Natural killer cell (primary cell): Measurements from ENCODE around the gene ADAM10. TPM values are rescaled to one million over a fixed set of nuclear protein-coding genes. Genes with fewer than 3 reads are reported as not detected.

Experiments used
- ATAC-seq, 3 donors: fragments of 150-1000 bp in 2 of 3; fragments of 200-7000 bp in 1 of 3; cut with Tn5 transposase; 1 replicate in 1 of 3; 2 replicates in 2 of 3; pipeline ENCODE4 v1.10.0; 2021; ENCODE audit warnings: mild to moderate bottlenecking in 2 of 3, moderate library complexity in 2 of 3
- DNase-seq, 2 donors: peaks; one replicate each; pipeline versions ENCODE4 v3.0.0 to v3.0.0-alpha.2; 2013 to 2021; ENCODE audit warnings: mixed read lengths in 1 of 2
- H3K27ac ChIP-seq: one replicate; pipeline ENCODE4 v1.5.1; 2013; ENCODE audit warnings: mild to moderate bottlenecking, low read length
- H3K27me3 ChIP-seq: one replicate; pipeline ENCODE4 v1.6.1; 2013; ENCODE audit warnings: low read length; ENCODE audit not compliant: control insufficient read depth, insufficient read depth
- H3K36me3 ChIP-seq: one replicate; pipeline ENCODE4 v1.6.1; 2013; ENCODE audit warnings: low read length; ENCODE audit not compliant: control insufficient read depth, insufficient read depth
- H3K4me1 ChIP-seq: one replicate; pipeline ENCODE4 v1.6.1; 2013; ENCODE audit warnings: low read length; ENCODE audit not compliant: control insufficient read depth, insufficient read depth
- H3K4me3 ChIP-seq: one replicate; pipeline ENCODE4 v1.5.1; 2013; ENCODE audit warnings: low read length
- H3K9me3 ChIP-seq: one replicate; pipeline ENCODE4 v1.6.1; 2013; ENCODE audit warnings: low read length; ENCODE audit not compliant: control insufficient read depth, insufficient read depth
- H3K27ac Mint-ChIP-seq, 2 donors: one replicate each; pipeline ENCODE4 v1.8.0; 2022; ENCODE audit warnings: mild to moderate bottlenecking in 2 of 2, mixed read lengths in 2 of 2, moderate library complexity in 1 of 2
- H3K27me3 Mint-ChIP-seq, 2 donors: one replicate each; pipeline ENCODE4 v1.8.0; 2022; ENCODE audit warnings: low read depth in 2 of 2, mixed read lengths in 2 of 2
- H3K36me3 Mint-ChIP-seq: one replicate; pipeline ENCODE4 v1.8.0; 2022; ENCODE audit warnings: mixed read lengths
- H3K4me1 Mint-ChIP-seq, 2 donors: one replicate each; pipeline ENCODE4 v1.8.0; 2022; ENCODE audit warnings: mixed read lengths in 2 of 2
- H3K4me3 Mint-ChIP-seq: one replicate; pipeline ENCODE4 v1.8.0; 2022; ENCODE audit warnings: mild to moderate bottlenecking, moderate library complexity, mixed read lengths
- H3K9me3 Mint-ChIP-seq, 2 donors: one replicate each; pipeline ENCODE4 v1.8.0; 2022; ENCODE audit warnings: mixed read lengths in 2 of 2
- CTCF ChIP-seq: fragments of 200-600 bp; IDR thresholded peaks from one replicate; pipeline ENCODE4 v1.8.0; 2022; ENCODE audit warnings: antibody characterized with exemption
- WGBS: methylation state at CpG from one replicate; pipeline ENCODE4 v1.1.7; 2013; ENCODE audit warnings: missing lambda C conversion rate; ENCODE audit not compliant: insufficient coverage; 5-methylcytosine and 5-hydroxymethylcytosine counted together
- intact Hi-C: fragments of 100-400 bp; cut with micrococcal nuclease; formaldehyde crosslinking; loops from one replicate; pipeline ENCODE4 v1.14.2; 2022
- total RNA-seq, 4 donors: library from RNA; stranded (reverse); fragments of 120-200 nt in 1 of 4; gene quantifications; one replicate each; pipeline versions ENCODE4 v1.2.3 to v1.2.4, GENCODE V29; 2013 to 2022

Gene ADAM10
- total RNA-seq, 3 donors from 2014 or later (not counting 1 experiment from before 2014, with no cell fraction given): 223 to 297 (median 259) TPM

- Histone ChIP-seq H3K9me3 (no peaks in the 10 kb centered on the region), H3K36me3 (no peaks in the 10 kb centered on the region), H3K27ac (no peak overlapping the region), H3K4me1 (peaks cover 23% of the 10 kb centered on the region), H3K27me3 (no peaks in the 10 kb centered on the region), H3K4me3 (no peak overlapping the region)
- no peak for TF ChIP-seq CTCF
- Mint-ChIP-seq H3K4me3 (no peak overlapping the region), H3K9me3 (no peaks in the 10 kb centered on the region), H3K36me3 (no peaks in the 10 kb centered on the region), H3K27me3 (peaks cover 10 to 15% of the 10 kb centered on the region in 2 donors), H3K27ac (no peak overlapping the region), H3K4me1 (peaks cover 29 to 38% of the 10 kb centered on the region in 2 donors)
- 100% methylated on average over 2 of the region's 3 CpGs for WGBS
- no peak for ATAC-seq
- intact Hi-C loops: loop anchor here (10.0 kb wide), 1 partner anchor 82 kb away; no protein-coding TSS in a partner anchor
- DNase-seq: no peak
Observed at GRCh38 chr15:58556541-58556940, 193.0 kb downstream of the ADAM10 start.

- Histone ChIP-seq H3K4me3 (no peak overlapping the region), H3K36me3 (no peaks in the 10 kb centered on the region), H3K27me3 (no peaks in the 10 kb centered on the region), H3K9me3 (no peaks in the 10 kb centered on the region), H3K4me1 (peaks cover 28% of the 10 kb centered on the region), H3K27ac (no peak overlapping the region)
- H3K4me3 Mint-ChIP-seq: no peak overlapping the region
- no peak for ATAC-seq
- peaks cover 34 to 43% of the 10 kb centered on the region in 2 donors for H3K4me1 Mint-ChIP-seq
- DNase-seq: no peak
- no peaks in the 10 kb centered on the region for H3K36me3 Mint-ChIP-seq
- TF ChIP-seq CTCF: no peak
- no peak overlapping the region for H3K27ac Mint-ChIP-seq
- H3K9me3 Mint-ChIP-seq: no peaks in the 10 kb centered on the region
- H3K27me3 Mint-ChIP-seq: peaks cover 10 to 15% of the 10 kb centered on the region in 2 donors
- WGBS: 77% methylated on average over 2 of the region's 2 CpGs
- intact Hi-C loops: loop anchor here (10.0 kb wide), 1 partner anchor 81 kb away; no protein-coding TSS in a partner anchor
Observed at GRCh38 chr15:58556028-58556361, 193.5 kb downstream of the ADAM10 start.

GRCh38 chr15:58555162-58556027 is 194.1 kb downstream of the ADAM10 start:
- Mint-ChIP-seq H3K27ac (no peak overlapping the region), H3K4me3 (no peak overlapping the region), H3K36me3 (no peaks in the 10 kb centered on the region), H3K27me3 (peaks cover 10 to 15% of the 10 kb centered on the region in 2 donors), H3K9me3 (no peaks in the 10 kb centered on the region), H3K4me1 (peaks cover 39 to 47% of the 10 kb centered on the region in 2 donors)
- Histone ChIP-seq H3K9me3 (no peaks in the 10 kb centered on the region), H3K4me1 (peaks cover 33% of the 10 kb centered on the region), H3K36me3 (no peaks in the 10 kb centered on the region), H3K4me3 (no peak overlapping the region), H3K27me3 (no peaks in the 10 kb centered on the region), H3K27ac (no peak overlapping the region)
- no peak for DNase-seq
- intact Hi-C loops: loop anchor here (10.0 kb wide), 1 partner anchor 81 kb away; no protein-coding TSS in a partner anchor
- ATAC-seq: no peak
- no peak for TF ChIP-seq CTCF
- WGBS: 89% methylated on average over 15 of the region's 15 CpGs
